ENCODE results near the gene CLTB.
"Not testable (repeated sequence)": the region's sequence is repeated elsewhere in the genome, so short reads cannot be mapped to it uniquely, and the experiment has no call there.

The CLTB gene

GRCh38 chr5:176447978-176448608 is 31.8 kb upstream of the CLTB start, which contains the start of gene FAF2:
TSS of gene FAF2 (plus strand) at chr5:176448385. CDS start at chr5:176448408, 23 bp downstream.
- TF ChIP-seq CTCF (IDR thresholded peaks at IDR 0.05; ENCODE audit: low read depth, low read length, missing control alignments): peak; percentile 98
- peak within 1 kb of the TSS; percentile 98 for H3K4me3 ChIP-seq (replicated peaks; ENCODE audit: low read depth, low read length)
- DNase-seq (ENCODE audit: extremely low read depth, low read depth): peak; percentile 99

GRCh38 chr5:176447591-176447977 is 31.2 kb upstream of the CLTB start:
- no peak for TF ChIP-seq CTCF (IDR thresholded peaks at IDR 0.05; ENCODE audit: low read depth, low read length, missing control alignments)
- DNase-seq (ENCODE audit: extremely low read depth, low read depth): no peak

GRCh38 chr5:176446884-176447590 is 30.7 kb upstream of the CLTB start:
- no peak for DNase-seq (ENCODE audit: extremely low read depth, low read depth)
- peak overlapping the region; percentile 98 for H3K4me3 ChIP-seq (replicated peaks; ENCODE audit: low read depth, low read length)
- no peak for TF ChIP-seq CTCF (IDR thresholded peaks at IDR 0.05; ENCODE audit: low read depth, low read length, missing control alignments)

More at GRCh38 chr5:176447591-176447977, 31.2 kb upstream of the CLTB start:
- H3K4me3 ChIP-seq (replicated peaks; ENCODE audit: low read depth, low read length): peak overlapping the region; percentile 98

GRCh38 chr5:176446028-176446665 is 29.8 kb upstream of the CLTB start:
- no peak for TF ChIP-seq CTCF (IDR thresholded peaks at IDR 0.05; ENCODE audit: low read depth, low read length, missing control alignments)

GRCh38 chr5:176444742-176445141 is 28.4 kb upstream of the CLTB start:
- H3K4me3 ChIP-seq (replicated peaks; ENCODE audit: low read depth, low read length): no peak overlapping the region
- no peak for TF ChIP-seq CTCF (IDR thresholded peaks at IDR 0.05; ENCODE audit: low read depth, low read length, missing control alignments)
- DNase-seq (ENCODE audit: extremely low read depth, low read depth): no peak

More at GRCh38 chr5:176446028-176446665, 29.8 kb upstream of the CLTB start:
- no peak for DNase-seq (ENCODE audit: extremely low read depth, low read depth)
- no peak overlapping the region for H3K4me3 ChIP-seq (replicated peaks; ENCODE audit: low read depth, low read length)

GRCh38 chr5:176442911-176443310 is 26.6 kb upstream of the CLTB start:
- DNase-seq (ENCODE audit: extremely low read depth, low read depth): not testable (repeated sequence)

GRCh38 chr5:176441921-176442323 is 25.6 kb upstream of the CLTB start:
- no peak for TF ChIP-seq CTCF (IDR thresholded peaks at IDR 0.05; ENCODE audit: low read depth, low read length, missing control alignments)
- DNase-seq (ENCODE audit: extremely low read depth, low read depth): peak; percentile 36
- H3K4me3 ChIP-seq (replicated peaks; ENCODE audit: low read depth, low read length): no peak overlapping the region

More at GRCh38 chr5:176442911-176443310, 26.6 kb upstream of the CLTB start:
- H3K4me3 ChIP-seq (replicated peaks; ENCODE audit: low read depth, low read length): not testable (repeated sequence)

Data from HFF-Myc (cell line).